ENCODE data around the gene EYA2. TPM values are rescaled to one million over a fixed set of nuclear protein-coding genes. Genes with fewer than 3 reads are reported as not detected.

Gene EYA2
- polyA plus RNA-seq, 1 experiment = 4.0 TPM

GRCh38 chr20:47164140-47164539 is 269.5 kb downstream of the EYA2 start:
- ChIA-PET POLR2A (no interaction called here), CTCF (no interaction called here)
- DNase-seq (ENCODE audit: low read depth, low spot score) = no peak
- TF ChIP-seq CTCF (IDR thresholded peaks at IDR 0.05; ENCODE audit: low read depth, low read length) = no peak
- Histone ChIP-seq H3K27me3 (ENCODE audit: control insufficient read depth, insufficient read depth, low read length) (no peaks in the 10 kb centered on the region), H3K9me3 (ENCODE audit: control insufficient read depth, insufficient read depth, low read length) (peaks cover 4% of the 10 kb centered on the region; the same call in 1 of the 2 replicates), H3K27ac (ENCODE audit: low read depth, low read length) (no peak overlapping the region), H3K4me3 (ENCODE audit: low read depth, low read length) (no peak overlapping the region)

- no peak for DNase-seq (ENCODE audit: low read depth, low spot score)
- Histone ChIP-seq H3K4me3 (ENCODE audit: low read depth, low read length) (no peak overlapping the region), H3K9me3 (ENCODE audit: control insufficient read depth, insufficient read depth, low read length) (peaks cover 4% of the 10 kb centered on the region; the same call in 1 of the 2 replicates), H3K27me3 (ENCODE audit: control insufficient read depth, insufficient read depth, low read length) (no peaks in the 10 kb centered on the region), H3K27ac (ENCODE audit: low read depth, low read length) (no peak overlapping the region)
- ChIA-PET POLR2A (no interaction called here), CTCF (no interaction called here)
- no peak for TF ChIP-seq CTCF (IDR thresholded peaks at IDR 0.05; ENCODE audit: low read depth, low read length)
These were observed 270.8 kb downstream of the EYA2 start for GRCh38 chr20:47165376-47165865.

- DNase-seq (ENCODE audit: low read depth, low spot score) = no peak
- ChIA-PET POLR2A (no interaction called here), CTCF (interaction anchor here (0.6 kb wide), 1 partner anchor 410 kb away, joined by 5 read pairs; no protein-coding TSS in a partner anchor)
- Histone ChIP-seq H3K27me3 (ENCODE audit: control insufficient read depth, insufficient read depth, low read length) (no peaks in the 10 kb centered on the region), H3K27ac (ENCODE audit: low read depth, low read length) (no peak overlapping the region), H3K9me3 (ENCODE audit: control insufficient read depth, insufficient read depth, low read length) (peaks cover 4% of the 10 kb centered on the region; the same call in 1 of the 2 replicates), H3K4me3 (ENCODE audit: low read depth, low read length) (no peak overlapping the region)
- no peak for TF ChIP-seq CTCF (IDR thresholded peaks at IDR 0.05; ENCODE audit: low read depth, low read length)
These were observed 273.2 kb downstream of the EYA2 start for GRCh38 chr20:47167846-47168245.

- CTCF ChIA-PET = no interaction called here
- no peak for TF ChIP-seq CTCF (IDR thresholded peaks at IDR 0.05; ENCODE audit: low read depth, low read length)
These were observed 277.9 kb downstream of the EYA2 start for GRCh38 chr20:47172579-47172978.

GRCh38 chr20:47173596-47174216 is 279.1 kb downstream of the EYA2 start:
- CTCF ChIA-PET = interaction anchor here (0.9 kb wide), 1 partner anchor 407 kb away, joined by 3 read pairs; no protein-coding TSS in a partner anchor
- POLR2A ChIA-PET = no interaction called here

More at GRCh38 chr20:47172579-47172978, 277.9 kb downstream of the EYA2 start:
- Histone ChIP-seq H3K9me3 (ENCODE audit: control insufficient read depth, insufficient read depth, low read length) (no peaks in the 10 kb centered on the region), H3K4me3 (ENCODE audit: low read depth, low read length) (no peak overlapping the region), H3K27ac (ENCODE audit: low read depth, low read length) (no peak overlapping the region), H3K27me3 (ENCODE audit: control insufficient read depth, insufficient read depth, low read length) (no peaks in the 10 kb centered on the region)
- POLR2A ChIA-PET = no interaction called here
- DNase-seq (ENCODE audit: low read depth, low spot score) = no peak

More at GRCh38 chr20:47173596-47174216, 279.1 kb downstream of the EYA2 start:
- Histone ChIP-seq H3K27me3 (ENCODE audit: control insufficient read depth, insufficient read depth, low read length) (no peaks in the 10 kb centered on the region), H3K27ac (ENCODE audit: low read depth, low read length) (no peak overlapping the region), H3K4me3 (ENCODE audit: low read depth, low read length) (no peak overlapping the region), H3K9me3 (ENCODE audit: control insufficient read depth, insufficient read depth, low read length) (no peaks in the 10 kb centered on the region)
- no peak for DNase-seq (ENCODE audit: low read depth, low spot score)
- TF ChIP-seq CTCF (IDR thresholded peaks at IDR 0.05; ENCODE audit: low read depth, low read length) = no peak
